Right lobe of liver (tissue), 6 donors: Measurements from ENCODE around the gene ARPP21. TPM values are rescaled to one million over a fixed set of nuclear protein-coding genes. Genes with fewer than 3 reads are reported as not detected.

Source experiments
- ATAC-seq, 4 donors: fragments of 200-7000 bp; cut with Tn5 transposase; one replicate each; pipeline ENCODE4 v1.9.1; 2020; ENCODE audit warnings: mild to moderate bottlenecking in 4 of 4, moderate library complexity in 4 of 4
- DNase-seq, 3 donors: peaks; one replicate each; pipeline ENCODE4 v3.0.0-alpha.2; 2020
- H3K27ac ChIP-seq, 3 donors: fragments of 200-600 bp; one replicate each; pipeline ENCODE4 v1.8.0; 2022
- H3K27me3 ChIP-seq, 2 donors: fragments of 200-600 bp; one replicate each; pipeline ENCODE4 v1.8.0; 2022
- H3K36me3 ChIP-seq, 4 donors: fragments of 200-600 bp; sonication (generic) in 1 of 4; one replicate each; pipeline versions ENCODE4 v1.5.1 to v1.8.0; 2017 to 2022; ENCODE audit warnings: control low read depth in 1 of 4
- H3K4me1 ChIP-seq, 4 donors: fragments of 200-600 bp; sonication (generic) in 1 of 4; one replicate each; pipeline versions ENCODE4 v1.5.1 to v1.8.0; 2017 to 2022; ENCODE audit warnings: control low read depth in 1 of 4
- H3K4me3 ChIP-seq, 3 donors: fragments of 200-600 bp; one replicate each; pipeline ENCODE4 v1.8.0; 2022
- H3K9me3 ChIP-seq, 4 donors: fragments of 200-600 bp; sonication (generic) in 1 of 4; one replicate each; pipeline versions ENCODE4 v1.5.1 to v1.8.0; 2017 to 2022; ENCODE audit warnings: control low read depth in 1 of 4
- POLR2A ChIP-seq: fragments of 450-650 bp; IDR thresholded peaks from one replicate; pipeline ENCODE4 v1.6.1; 2017; ENCODE audit warnings: antibody characterized with exemption, mild to moderate bottlenecking
- WGBS: methylation state at CpG from one replicate; pipeline ENCODE4 v1.1.6; 2018; ENCODE audit warnings: low coverage, low lambda C conversion rate; ENCODE audit not compliant: insufficient coverage; ENCODE audit errors: missing lambda C conversion rate; 5-methylcytosine and 5-hydroxymethylcytosine counted together
- intact Hi-C, 2 donors: fragments of 100-400 bp; cut with DNase I; formaldehyde crosslinking; loops; one replicate each; pipeline versions ENCODE4 v1.11.2 to v1.14.1; 2022
- total RNA-seq, 6 experiments: library from RNA; depleted of rRNA in 2 of 6; stranded (reverse); fragments of >200 nt in 2 of 6; fragmentation: NEBNext Ultra II Directional in 3 of 6; extraction: Animal tissue kit (Norgen Biotek cat#: 25700) in 3 of 6; gene quantifications; one replicate each; pipeline versions ENCODE4 v1.1.0 to v1.2.4, GENCODE V29; 2016 to 2023
- TF ChIP-seq, protein P1 (sequence below), 4 donors: fragments of 200-600 bp in 3 of 4; fragments of 450-650 bp in 1 of 4; IDR thresholded peaks; one replicate each; pipeline versions ENCODE4 v1.5.1 to v1.8.0; 2016 to 2022; ENCODE audit warnings: antibody characterized with exemption in 4 of 4, mild to moderate bottlenecking in 2 of 4
- donor health status: DM: no; HTN: yes; CAD: no.
- donor health status: DM: no; HTN: no; CAD: no.
- donor health status: DM: no; HTN: no; CAD: no.
- donor health status: DM: no; HTN: yes; CAD: no.
- donor health status: DM: no; HTN: yes; CAD: no.

Gene ARPP21
- total RNA-seq, 6 experiments from 2014 or later = 0.51 to 1.8 (median 0.92) TPM; not detected in 1

DNA sequence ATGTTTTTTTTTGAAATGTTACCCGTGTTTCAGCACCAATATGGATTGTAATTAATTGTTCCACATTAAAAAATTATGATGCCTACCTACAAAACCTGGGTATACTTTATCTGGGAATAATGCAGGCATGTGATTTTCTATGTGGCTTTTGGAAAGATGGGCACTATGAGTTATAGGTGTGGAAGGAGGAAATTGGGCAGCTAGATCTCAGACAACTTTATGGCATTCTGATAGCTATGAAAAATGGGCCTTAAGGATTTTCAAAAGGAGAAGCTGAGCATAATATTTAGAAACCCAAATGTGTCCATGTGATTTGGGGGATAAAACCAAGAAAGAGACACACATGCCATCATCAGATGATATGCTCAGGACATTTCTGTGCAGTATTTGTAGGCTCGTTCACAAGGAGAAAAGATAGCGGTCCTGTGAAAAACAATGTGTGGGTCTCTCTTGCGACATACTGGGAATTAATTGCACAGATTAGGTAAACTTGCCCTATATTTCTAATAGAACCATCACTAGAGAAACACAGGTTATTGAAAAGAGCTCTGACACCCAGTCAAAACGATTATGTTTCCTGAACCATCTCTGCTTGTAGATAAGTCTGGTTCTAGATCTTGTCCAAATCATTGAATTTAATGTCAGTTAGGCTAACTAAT lies 35.3 kb downstream of the ARPP21 start:
- TF ChIP-seq, protein P1, sequence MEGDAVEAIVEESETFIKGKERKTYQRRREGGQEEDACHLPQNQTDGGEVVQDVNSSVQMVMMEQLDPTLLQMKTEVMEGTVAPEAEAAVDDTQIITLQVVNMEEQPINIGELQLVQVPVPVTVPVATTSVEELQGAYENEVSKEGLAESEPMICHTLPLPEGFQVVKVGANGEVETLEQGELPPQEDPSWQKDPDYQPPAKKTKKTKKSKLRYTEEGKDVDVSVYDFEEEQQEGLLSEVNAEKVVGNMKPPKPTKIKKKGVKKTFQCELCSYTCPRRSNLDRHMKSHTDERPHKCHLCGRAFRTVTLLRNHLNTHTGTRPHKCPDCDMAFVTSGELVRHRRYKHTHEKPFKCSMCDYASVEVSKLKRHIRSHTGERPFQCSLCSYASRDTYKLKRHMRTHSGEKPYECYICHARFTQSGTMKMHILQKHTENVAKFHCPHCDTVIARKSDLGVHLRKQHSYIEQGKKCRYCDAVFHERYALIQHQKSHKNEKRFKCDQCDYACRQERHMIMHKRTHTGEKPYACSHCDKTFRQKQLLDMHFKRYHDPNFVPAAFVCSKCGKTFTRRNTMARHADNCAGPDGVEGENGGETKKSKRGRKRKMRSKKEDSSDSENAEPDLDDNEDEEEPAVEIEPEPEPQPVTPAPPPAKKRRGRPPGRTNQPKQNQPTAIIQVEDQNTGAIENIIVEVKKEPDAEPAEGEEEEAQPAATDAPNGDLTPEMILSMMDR (IDR thresholded peaks at IDR 0.05) = no peak
- TF ChIP-seq POLR2A = no peak
- ATAC-seq (peak in 3 of 4 donors; percentile 31 to 49 (median 36)), DNase-seq (no peak)
- Histone ChIP-seq H3K4me3 (no peak overlapping the region), H3K27ac (peak overlapping the region in 2 of 3 donors; percentile 36 to 41), H3K27me3 (no peaks in the 10 kb centered on the region), H3K9me3 (no peaks in the 10 kb centered on the region), H3K4me1 (peaks cover 0 to 3% (median 0%) of the 10 kb centered on the region in 4 donors), H3K36me3 (no peaks in the 10 kb centered on the region)
- intact Hi-C loops = no loop called here
- 37% methylated on average over 5 of the region's 5 CpGs for WGBS

DNA sequence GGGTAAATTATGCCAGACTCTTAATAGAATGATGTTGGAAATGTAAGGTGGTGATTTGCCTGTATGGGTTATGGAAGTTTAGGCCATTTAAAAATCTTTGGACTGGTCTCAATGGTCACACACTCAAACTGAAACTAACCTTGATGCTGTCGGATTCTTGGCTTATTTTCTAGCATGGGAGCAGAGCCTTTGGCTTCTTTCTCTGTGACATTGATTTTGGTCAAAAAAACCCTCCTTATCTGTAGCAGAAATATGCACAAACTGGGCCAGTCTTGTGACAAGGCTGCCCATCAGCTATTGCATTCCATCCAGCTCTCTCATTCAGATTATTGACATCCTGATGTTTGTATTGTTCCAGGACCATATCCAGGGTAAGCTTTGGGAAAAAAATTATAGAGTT lies 35.9 kb downstream of the ARPP21 start:
- Histone ChIP-seq H3K27ac (peak overlapping the region in 2 of 3 donors; percentile 36 to 41), H3K4me1 (peaks cover 0 to 3% (median 0%) of the 10 kb centered on the region in 4 donors), H3K4me3 (no peak overlapping the region), H3K36me3 (no peaks in the 10 kb centered on the region), H3K9me3 (no peaks in the 10 kb centered on the region), H3K27me3 (no peaks in the 10 kb centered on the region)
- intact Hi-C loops = no loop called here
- ATAC-seq = peak; percentile 88 to 94 (median 93)
- TF ChIP-seq, protein P1 (IDR thresholded peaks at IDR 0.05) = no peak
- TF ChIP-seq POLR2A = no peak
- peak in 1 of 3 donors; percentile 55 for DNase-seq
- WGBS = 38% methylated on average over 1 of the region's 1 CpG

GRCh38 chr3:35675621-35676020 lies 36.3 kb downstream of the ARPP21 start:
- intact Hi-C loops = no loop called here
- TF ChIP-seq, protein P1 (IDR thresholded peaks at IDR 0.05) = no peak
- TF ChIP-seq POLR2A = no peak
- H3K9me3 ChIP-seq = no peaks in the 10 kb centered on the region
- DNase-seq (no peak), ATAC-seq (peak in 2 of 4 donors; percentile 10 to 16)
- peaks cover 0 to 3% (median 0%) of the 10 kb centered on the region in 4 donors for H3K4me1 ChIP-seq
- H3K27ac ChIP-seq = peak overlapping the region in 1 of 3 donors; percentile 41
- H3K4me3 ChIP-seq = no peak overlapping the region
- WGBS = 18% methylated on average over 1 of the region's 1 CpG
- H3K27me3 ChIP-seq = no peaks in the 10 kb centered on the region
- H3K36me3 ChIP-seq = no peaks in the 10 kb centered on the region

GRCh38 chr3:35677797-35678196 lies 38.5 kb downstream of the ARPP21 start:
- H3K9me3 ChIP-seq = no peaks in the 10 kb centered on the region
- no peak for ATAC-seq
- WGBS = 85% methylated on average over 5 of the region's 5 CpGs

More at GRCh38 chr3:35677797-35678196, 38.5 kb downstream of the ARPP21 start:
- DNase-seq = no peak
- Histone ChIP-seq H3K27me3 (no peaks in the 10 kb centered on the region), H3K36me3 (no peaks in the 10 kb centered on the region), H3K4me1 (peaks cover 0 to 3% (median 0%) of the 10 kb centered on the region in 4 donors), H3K27ac (no peak overlapping the region), H3K4me3 (no peak overlapping the region)
- TF ChIP-seq, protein P1 (IDR thresholded peaks at IDR 0.05) = no peak
- no peak for TF ChIP-seq POLR2A
- intact Hi-C loops = no loop called here
